WI38 (cell line): ENCODE data around the gene PRPF6.
A peak's percentile ranks its signal among the peaks of the same experiment; 100 is the strongest.

Experiments
- H3K4me3 ChIP-seq: 2 replicates; pipeline ENCODE4 v1.5.1; 2011; ENCODE audit warnings: low read depth, mild to moderate bottlenecking, control low read depth, low read length
- CTCF ChIP-seq: IDR thresholded peaks from 2 replicates; pipeline ENCODE4 v1.5.1; 2012; ENCODE audit warnings: low read depth, mild to moderate bottlenecking, control low read depth, low read length

The PRPF6 gene

GRCh38 chr20:63955827-63956663 is 24.9 kb upstream of the PRPF6 start, which contains the start of gene UCKL1:
Gene UCKL1 (minus strand): TSS chr20:63956416. CDS start chr20:63956372, 44 bp downstream.
- no peak for TF ChIP-seq CTCF
- peak within 1 kb of the TSS; percentile 92 for H3K4me3 ChIP-seq

GRCh38 chr20:63956664-63957003 is 24.3 kb upstream of the PRPF6 start:
- peak overlapping the region; percentile 54 for H3K4me3 ChIP-seq
- no peak for TF ChIP-seq CTCF

- no peak for TF ChIP-seq CTCF
- H3K4me3 ChIP-seq: peak overlapping the region; percentile 54
These were observed 23.8 kb upstream of the PRPF6 start for GRCh38 chr20:63957004-63957689.

GRCh38 chr20:63957690-63958441 is 23.1 kb upstream of the PRPF6 start:
- TF ChIP-seq CTCF: no peak

DNA sequence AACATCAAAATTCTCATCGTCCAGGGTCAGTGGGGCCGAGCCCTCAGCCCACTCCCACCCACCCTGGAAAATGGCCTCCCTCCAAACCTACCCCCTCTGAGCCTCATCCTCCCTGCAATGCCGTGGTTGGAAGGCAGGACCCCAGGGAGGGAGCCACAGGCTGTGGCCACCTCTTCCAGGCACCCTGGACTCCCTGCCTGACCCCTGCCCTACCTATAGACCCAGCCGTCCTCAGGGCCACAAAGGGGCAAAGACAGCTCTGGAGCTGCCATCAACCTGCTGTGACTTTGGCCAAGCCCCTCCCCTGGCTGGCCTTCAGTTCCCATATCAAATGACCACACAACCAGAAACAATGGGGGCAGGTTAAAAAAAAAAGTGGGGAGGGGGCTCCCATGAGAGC is 22.5 kb upstream of the PRPF6 start:
- no peak for TF ChIP-seq CTCF

More at GRCh38 chr20:63957690-63958441, 23.1 kb upstream of the PRPF6 start:
- H3K4me3 ChIP-seq: no peak overlapping the region

GRCh38 chr20:63958964-63959698 is 21.8 kb upstream of the PRPF6 start:
- TF ChIP-seq CTCF: no peak
- H3K4me3 ChIP-seq: no peak overlapping the region

More for the DNA sequence above, 22.5 kb upstream of the PRPF6 start:
- H3K4me3 ChIP-seq: no peak overlapping the region
